Measurements from ENCODE around the gene CHRM2.
"Not testable (repeated sequence)": the region's sequence is repeated elsewhere in the genome, so short reads cannot be mapped to it uniquely, and the experiment has no call there.

The CHRM2 gene

GRCh38 chr7:136868496-136869000 lies at the start of gene CHRM2:
TSS of gene CHRM2 (plus strand) at chr7:136868652. CDS start at chr7:137014866, 146,214 bp downstream.
- DNase-seq, result no peak

DNA sequence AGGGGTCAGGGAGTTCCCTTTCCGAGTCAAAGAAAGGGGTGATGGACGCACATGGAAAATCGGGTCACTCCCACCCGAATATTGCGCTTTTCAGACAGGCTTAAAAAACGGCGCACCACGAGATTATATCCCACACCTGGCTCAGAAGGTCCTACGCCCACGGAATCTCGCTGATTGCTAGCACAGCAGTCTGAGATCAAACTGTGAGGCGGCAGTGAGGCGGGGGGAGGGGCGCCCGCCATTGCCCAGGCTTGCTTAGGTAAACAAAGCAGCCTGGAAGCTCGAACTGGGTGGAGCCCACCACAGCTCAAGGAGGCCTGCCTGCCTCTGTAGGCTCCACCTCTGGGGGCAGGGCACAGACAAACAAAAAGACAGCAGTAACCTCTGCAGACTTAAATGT lies 37.1 kb upstream of the CHRM2 start:
- not testable (repeated sequence) for DNase-seq

DNA sequence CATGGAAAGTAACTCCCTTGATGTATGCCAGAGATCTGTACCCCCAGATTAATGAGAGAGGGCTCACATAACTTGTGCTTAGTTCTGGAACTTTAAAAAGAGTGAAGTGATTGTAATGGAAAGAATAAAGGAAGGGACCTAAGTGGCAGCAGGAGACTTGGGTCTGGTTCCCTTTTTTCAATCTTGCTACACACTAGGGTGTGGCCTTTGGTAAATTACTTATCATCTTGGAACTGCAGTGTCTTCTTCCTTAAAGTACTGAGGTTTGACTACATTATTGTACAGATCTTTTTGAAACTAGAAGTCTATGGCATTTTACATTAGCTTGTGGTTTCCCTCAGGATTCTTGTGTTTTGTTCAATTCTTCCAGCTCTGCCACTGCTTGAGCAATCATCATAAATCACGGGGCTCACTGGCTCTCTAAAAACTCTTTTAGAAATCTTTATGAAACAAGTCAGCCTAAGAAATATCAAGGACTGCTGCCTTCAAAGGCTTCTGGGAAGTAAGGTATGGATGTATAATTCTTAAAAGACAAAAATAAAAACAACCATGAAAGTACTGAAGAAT lies 22.5 kb upstream of the CHRM2 start:
- DNase-seq, result no peak

DNA sequence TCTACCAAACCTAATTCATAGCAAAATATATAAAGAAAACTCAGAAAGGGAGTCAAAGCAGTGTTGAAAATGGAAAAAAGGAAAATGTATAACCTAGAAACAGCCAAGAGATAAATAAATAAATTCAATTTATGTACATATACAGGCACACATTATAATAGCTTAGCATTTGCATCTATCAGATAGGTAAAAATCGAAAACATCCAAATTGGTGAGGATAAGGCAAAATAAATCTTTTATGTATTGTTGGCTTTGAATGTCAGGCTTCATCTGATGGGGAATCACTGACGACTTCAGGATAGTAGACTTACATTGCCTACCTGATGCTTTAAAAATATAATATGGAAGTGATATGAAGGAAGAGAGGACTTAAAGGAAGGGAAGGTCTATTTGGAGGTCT lies 20.6 kb upstream of the CHRM2 start:
- DNase-seq, result no peak

- no peak for DNase-seq
These were observed 14.8 kb upstream of the CHRM2 start for GRCh38 chr7:136853654-136854053.

GRCh38 chr7:136857573-136857972 lies 10.9 kb upstream of the CHRM2 start:
- DNase-seq, result no peak

DNA sequence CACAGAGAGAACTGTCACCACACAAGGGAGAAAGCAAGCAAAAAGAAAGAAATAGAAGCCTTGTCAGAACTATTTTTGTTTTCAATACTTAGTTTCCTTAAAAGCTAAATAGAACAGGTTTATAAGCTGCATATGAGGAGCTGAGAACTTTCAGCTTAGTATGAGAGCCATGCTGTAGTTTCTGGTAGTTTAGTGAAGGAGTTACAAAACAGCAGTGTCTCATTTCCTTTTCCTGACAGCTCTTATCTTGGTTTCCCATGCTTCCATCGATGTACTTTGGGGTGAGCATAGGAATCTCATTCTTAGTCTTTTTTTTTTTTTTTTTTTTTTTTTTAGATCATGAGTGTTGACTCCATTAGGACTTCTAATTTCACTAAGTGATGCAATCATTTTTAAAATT lies 8.6 kb upstream of the CHRM2 start:
- DNase-seq, result no peak

DNA sequence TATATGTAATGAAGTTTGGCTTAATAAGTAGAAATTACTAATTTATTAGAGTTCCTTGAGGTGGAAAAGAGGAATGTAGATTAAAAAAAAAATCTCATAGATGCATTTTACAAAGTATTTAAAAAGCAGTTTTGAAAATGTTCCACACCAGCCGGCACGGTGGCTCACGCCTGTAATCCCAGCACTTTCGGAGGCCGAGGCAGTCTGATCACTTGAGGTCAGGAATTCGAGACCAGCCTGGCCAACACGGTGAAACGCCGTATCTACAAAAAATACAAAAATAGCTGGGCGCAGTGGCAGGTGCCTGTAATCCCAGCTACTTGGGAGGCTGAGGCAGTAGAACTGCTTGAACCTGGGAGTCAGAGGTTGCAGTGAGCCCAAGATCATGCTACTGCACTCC lies 3.2 kb upstream of the CHRM2 start:
- no peak for DNase-seq

GRCh38 chr7:136865777-136866176 lies 2.7 kb upstream of the CHRM2 start:
- DNase-seq, result no peak

DNA sequence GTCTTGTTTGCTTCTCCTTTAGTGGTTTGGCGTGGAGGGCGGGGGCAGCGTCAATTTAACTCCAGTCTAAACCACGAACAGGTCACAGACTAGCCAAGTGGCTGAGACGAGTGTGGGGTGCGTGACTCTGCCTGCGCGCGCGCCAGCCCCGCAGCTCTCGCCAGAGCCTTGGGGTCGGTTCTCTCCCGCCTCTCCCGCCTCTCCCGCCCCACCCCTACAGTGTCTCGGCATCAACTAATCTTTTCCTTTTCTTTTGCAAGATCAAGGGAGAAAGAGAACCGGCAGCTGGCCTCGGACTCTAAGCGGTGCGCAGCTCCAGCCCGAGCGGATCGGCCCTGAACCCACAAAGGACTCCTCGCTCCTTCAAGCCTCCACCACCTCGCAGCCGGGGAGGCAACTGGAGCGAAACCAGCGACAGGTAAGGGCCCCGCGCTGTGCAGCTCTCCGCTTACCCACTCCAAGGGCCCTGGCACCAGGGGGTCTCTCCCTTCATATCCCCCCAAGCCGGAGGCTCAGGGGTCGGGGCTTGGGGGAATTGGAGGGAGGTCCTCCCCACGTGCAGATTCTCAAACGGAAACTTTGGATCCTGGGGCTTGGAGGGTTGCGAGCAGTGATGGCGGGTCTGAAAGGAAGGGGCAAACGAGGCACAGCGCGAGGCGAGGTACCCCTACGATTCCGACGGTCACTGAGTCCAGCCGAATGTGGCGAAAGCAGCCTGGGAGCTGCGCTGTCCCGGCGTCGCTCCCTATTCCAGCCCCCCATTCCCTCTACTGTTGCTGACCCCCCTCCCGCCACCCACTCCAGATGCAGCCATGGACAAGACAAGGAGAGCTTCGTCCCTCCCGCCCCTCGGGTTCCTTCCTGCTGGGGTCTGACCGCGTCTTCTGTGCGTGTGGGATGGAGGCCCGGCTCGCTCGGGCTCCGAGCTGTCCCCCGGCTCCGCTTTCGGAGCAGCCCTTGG lies 829 bp downstream of the CHRM2 start:
- DNase-seq, result no peak

DNA sequence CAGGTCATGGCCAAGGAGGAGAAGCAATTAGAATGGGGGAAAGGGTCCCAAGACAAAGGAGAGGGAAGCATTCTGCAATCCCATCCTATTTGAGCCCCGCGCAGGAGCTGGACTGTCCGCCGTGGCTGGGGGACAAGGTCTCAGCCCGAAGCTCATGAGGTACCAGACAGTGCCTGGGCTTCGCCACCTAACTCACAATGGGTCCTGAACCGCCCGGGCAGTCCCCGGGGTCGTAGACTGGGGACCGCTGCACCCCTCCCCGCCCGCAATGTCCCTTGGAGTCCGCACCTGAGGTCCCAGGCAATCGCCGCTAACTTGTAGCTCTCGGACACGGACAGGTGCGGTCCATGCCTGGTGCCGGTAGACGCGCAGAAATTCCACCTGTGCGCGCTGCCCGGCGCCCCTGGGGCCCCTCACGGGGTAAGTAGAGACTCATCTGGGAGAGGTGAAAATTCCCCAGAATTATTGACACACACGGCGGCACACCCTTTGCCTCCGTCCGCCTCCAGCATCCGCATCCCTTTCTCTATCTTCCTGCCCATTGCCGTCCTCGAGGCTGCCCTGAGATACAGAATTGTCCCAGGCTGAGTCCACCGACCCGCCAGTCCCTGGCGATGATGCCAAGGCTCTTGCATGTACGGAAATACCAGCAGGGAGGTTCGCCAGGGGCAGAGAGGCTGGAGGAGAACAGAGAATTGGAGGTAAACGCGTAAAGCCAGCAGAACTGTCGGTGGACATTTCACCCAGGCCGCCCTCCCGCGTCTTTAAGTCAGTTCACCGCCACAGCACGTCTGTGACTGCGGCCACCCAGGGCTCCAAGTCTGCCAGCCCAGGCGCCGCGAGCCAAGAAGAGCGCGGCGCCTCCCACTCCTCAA lies 1.8 kb downstream of the CHRM2 start:
- no peak for DNase-seq

DNA sequence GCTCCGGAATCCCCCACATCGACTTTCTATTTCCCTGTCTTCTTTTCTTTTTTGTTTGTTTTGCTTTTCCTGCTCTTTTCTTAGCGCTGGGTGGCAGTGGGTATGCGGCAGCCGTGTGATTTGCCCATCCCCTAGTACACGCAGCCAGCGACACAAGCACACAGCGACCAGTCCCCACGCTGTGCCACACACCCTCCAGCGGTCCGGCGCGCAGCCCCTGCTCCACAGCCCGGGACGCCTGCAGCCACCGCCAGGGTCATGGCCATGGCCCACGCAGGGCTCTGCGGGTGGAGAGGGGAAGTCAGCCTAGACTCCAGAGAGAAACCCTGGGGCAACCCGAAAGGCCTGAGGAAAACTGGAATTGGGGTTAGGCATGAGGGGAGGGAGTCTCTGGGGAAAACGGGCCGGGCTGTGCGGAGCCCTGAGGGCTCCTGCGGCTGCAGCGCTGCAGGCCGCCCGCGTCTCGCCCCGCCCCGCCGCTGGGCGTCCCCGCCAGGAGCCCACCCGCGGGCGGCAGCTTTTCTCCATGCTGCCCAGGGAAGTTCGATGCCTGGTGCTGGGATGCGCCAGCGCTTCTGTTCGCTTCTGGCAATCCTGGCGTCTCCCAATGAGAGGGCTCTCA lies 2.5 kb downstream of the CHRM2 start:
- DNase-seq, result no peak

GRCh38 chr7:136874393-136875032 lies 6.1 kb downstream of the CHRM2 start:
- DNase-seq, result no peak

- no peak for DNase-seq
These were observed 9.1 kb downstream of the CHRM2 start for GRCh38 chr7:136877509-136877908.

GRCh38 chr7:136877990-136878389 lies 9.5 kb downstream of the CHRM2 start:
- no peak for DNase-seq

DNA sequence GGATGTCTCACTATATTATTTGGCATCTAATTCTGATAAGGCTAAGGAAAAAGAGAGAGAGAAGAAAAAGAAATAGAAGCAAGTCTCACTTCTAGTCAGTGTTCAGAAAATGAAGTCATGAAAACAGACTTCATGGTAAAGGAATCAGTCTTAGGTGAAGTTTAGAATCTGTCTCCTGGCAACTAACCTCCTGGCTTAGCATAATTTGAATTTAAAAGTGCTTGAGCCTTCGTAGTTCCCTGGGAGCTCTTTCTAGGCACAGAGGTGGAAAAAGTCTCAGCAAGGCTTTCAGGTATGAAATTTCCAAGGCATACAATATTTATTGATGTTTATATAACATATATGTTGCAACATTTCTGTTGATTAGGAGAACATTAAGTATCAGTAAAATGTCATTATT lies 10.4 kb downstream of the CHRM2 start:
- DNase-seq, result no peak

DNA sequence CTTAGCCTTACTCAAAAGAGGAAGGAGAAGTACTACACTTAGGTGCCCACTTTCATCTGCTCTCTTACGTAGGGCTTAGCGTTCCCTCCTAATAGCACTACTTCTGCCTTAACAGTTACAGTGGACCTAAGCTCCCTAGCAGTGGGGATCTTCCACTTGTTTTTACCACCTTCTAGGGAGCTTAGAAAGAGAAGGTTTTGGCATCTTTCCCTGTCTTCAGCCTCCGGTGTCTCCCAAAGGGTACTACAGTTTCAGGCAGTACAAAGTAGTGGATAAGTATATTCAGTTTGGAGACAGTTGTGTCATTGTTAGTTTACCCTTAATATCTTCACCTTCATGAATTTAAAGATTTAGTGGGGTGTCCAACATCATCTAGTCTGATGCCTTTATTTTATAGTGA lies 14.6 kb downstream of the CHRM2 start:
- no peak for DNase-seq

- no peak for DNase-seq
These were observed 16.0 kb downstream of the CHRM2 start for GRCh38 chr7:136884492-136884891.

- DNase-seq, result no peak
These were observed 18.9 kb downstream of the CHRM2 start for GRCh38 chr7:136887317-136887716.

- no peak for DNase-seq
These were observed 21.9 kb downstream of the CHRM2 start for GRCh38 chr7:136890399-136890798.

- no peak for DNase-seq
These were observed 23.4 kb downstream of the CHRM2 start for GRCh38 chr7:136891850-136892249.

GRCh38 chr7:136894789-136895188 lies 26.3 kb downstream of the CHRM2 start:
- DNase-seq, result no peak
